NCI-H1105 treated with DMSO at 0.1 percent for 48 hours (cell line): ENCODE measurements around the gene BIN1.
"Not testable (repeated sequence)": the region's sequence is repeated elsewhere in the genome, so short reads cannot be mapped to it uniquely, and the experiment has no call there.

Source experiments
- DNase-seq: peaks from one replicate; lab custom pipeline; 2025; lab: John Stamatoyannopoulos, UW

BIN1 gene

GRCh38 chr2:127046579-127046978 is 60.4 kb downstream of the BIN1 start:
- no peak for DNase-seq

GRCh38 chr2:127045792-127046501 is 61.0 kb downstream of the BIN1 start:
- DNase-seq, result no peak

- no peak for DNase-seq
Measured at GRCh38 chr2:127044977-127045661, 61.8 kb downstream of the BIN1 start.

GRCh38 chr2:127044165-127044718 is 62.7 kb downstream of the BIN1 start:
- no peak for DNase-seq

- DNase-seq, result no peak
Measured at GRCh38 chr2:127043367-127044164, 63.4 kb downstream of the BIN1 start.

DNA sequence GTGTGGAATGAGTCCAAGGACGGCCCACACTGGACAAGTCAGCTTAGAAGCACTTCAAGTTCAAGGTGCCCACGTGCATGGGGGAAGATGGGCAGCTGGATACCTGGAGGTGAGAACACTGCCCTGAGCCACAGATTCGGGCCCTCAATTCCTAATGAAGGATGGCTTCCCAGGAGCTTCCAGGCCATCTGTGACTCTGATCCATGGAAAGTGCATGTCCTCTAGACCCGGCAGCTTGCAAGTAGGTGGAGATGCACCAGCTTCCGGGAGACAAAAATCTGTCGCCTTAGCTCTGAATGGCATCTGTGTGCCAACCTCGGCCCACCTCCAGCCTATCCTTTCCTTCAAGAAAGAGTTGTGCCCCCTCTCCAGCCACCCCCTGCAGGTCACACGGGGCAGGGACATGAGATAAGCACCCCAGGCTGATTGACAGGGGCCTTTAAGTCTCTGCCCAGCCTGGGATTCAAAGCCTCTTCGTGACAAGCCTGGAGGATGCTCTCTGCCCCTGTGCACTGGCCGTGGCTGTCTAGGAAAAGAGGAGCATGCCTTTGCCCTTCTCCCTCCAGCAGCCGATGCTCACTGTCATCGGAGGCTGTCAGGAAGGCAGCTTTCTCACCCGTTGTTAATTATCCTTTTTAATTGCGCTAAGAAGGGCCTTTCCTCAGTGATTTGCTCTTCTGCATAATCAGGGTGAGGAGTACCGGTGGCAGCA is 65.5 kb downstream of the BIN1 start:
- DNase-seq, result no peak

GRCh38 chr2:127040169-127040568 is 66.8 kb downstream of the BIN1 start:
- no peak for DNase-seq

DNA sequence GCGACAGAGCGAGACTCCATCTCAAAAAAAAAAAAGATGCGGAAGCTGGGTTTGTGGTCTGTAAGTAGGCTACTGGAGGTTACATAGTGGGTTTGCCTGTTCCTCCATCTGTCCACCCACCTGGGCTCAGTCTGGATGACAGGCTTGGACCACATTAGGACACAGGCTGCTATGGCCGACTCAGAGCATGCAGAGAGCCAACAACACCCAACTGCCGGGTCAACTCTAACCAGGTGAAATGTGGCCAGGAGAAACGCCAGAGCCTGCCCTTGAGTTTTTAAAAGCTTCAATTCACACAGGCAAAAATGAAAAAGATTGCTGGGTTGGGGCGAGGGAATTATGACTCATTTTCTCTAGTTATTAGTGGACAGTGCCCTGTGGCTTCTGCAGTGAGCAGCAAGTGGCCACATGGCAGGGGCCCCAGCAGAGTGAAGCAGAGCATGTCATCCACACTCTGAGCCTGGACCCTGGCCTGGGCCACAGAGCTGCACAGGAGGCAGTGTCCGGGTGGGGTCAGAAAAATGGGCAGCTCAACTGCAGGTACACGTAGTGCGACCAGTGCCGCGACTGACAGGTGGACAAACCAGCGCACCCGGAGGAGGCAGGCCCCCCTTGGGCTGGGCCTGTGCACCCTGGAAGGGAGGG is 67.4 kb downstream of the BIN1 start:
- no peak for DNase-seq

DNA sequence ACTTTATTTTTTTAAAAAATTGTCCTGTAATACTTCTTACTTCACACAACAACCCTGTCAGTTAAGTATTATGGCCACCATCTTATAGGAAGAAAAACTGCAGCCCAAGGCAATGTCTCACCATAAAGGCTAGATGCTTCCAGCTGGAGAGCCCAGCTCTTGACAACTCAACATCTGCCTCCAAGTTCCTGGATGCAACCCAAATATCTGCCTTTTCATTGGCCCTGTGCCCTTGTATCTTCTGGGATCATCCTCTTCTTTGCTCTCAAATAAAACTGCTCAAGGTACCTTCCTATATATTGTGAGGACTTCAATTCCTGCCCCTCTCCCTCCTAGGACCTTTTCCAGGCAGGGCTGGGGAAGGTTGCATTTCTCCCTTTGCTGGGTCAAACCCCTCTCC is 69.5 kb downstream of the BIN1 start:
- DNase-seq, result no peak

DNA sequence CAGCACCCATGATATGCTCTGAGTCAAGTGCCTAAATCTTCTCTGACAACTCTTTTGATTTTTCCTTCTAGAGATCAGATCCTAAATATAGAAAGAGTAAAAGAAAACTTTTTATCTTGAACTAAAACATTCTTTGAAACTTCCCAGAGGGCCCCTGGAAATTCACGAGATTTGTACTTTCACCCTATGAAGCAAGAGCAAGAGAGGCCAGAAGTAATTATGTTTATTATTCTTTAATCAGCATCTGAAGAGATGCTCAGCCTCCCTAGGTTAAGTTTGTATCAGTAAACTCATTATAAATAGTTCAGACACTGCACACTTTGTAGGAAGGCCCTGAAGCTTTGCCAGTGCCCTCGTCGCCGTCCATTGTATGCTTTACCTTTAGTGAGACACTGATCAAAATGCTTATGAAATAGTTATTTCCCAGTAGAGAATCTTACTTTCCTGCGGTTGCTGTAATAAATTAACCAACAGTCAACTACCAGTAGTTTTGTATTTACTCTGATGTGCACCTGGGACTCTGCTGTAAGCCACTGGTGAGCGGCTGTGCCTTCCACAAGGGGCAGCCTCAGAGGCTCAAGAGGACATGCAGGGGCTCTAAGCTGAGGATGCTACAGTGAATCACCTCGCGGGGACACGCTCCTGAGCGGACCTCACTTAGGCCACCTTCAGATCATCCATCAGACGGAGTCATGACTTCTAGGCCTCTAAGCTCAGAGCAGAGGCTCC is 71.9 kb downstream of the BIN1 start:
- no peak for DNase-seq

- no peak for DNase-seq
Measured at GRCh38 chr2:127034051-127034450, 72.9 kb downstream of the BIN1 start.

DNA sequence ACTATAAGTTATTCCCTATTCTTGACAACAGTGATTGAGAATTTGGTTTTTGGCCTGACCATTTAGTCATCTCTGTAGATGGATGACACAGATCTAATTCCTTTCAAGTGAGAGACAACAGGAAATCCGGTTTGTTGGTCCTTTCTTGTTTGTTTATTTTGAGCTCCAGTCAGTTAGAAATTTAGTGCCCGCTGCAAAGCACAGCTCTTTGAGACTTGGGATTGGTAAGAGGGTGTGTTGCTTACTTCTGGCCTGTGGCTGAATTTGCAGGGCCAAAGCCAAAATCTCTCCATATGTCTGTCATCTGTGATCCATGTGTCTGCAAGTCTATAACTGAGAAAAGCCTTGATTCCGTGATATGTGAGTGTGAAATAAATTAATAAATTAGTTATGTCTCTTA is 74.3 kb downstream of the BIN1 start:
- DNase-seq, result no peak

DNA sequence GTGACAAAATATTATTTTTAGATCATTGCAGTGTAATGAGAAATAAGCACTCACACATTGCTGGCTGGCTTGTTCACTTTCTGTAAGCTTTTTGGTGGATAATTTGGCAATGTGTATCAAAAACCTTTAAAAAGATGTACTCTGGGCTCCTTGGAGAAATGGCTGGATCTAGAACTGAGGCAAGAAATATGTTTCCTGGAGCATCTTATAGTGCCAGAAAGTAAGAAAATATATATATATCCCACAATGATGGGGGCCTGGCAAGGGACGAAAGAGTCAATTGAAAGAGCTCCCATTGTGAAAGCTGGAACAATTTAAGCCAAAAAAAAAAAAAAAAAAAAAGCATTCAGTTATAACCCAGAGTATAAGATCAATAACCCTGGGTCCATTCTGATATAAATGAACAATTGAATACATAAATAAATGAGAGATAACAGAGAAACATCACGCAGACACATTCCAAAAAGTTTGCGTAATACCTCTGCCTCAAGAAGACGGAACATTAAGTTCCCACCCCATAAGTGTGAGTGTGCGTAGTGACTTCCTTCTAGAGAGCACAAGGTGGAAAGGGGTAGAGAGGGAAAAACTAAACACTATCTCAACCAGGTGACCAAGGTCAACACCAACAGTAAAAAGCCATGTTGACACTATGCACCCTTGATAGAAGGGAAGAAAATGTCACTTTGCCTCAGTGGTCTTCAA is 77.5 kb downstream of the BIN1 start:
- DNase-seq, result no peak

DNA sequence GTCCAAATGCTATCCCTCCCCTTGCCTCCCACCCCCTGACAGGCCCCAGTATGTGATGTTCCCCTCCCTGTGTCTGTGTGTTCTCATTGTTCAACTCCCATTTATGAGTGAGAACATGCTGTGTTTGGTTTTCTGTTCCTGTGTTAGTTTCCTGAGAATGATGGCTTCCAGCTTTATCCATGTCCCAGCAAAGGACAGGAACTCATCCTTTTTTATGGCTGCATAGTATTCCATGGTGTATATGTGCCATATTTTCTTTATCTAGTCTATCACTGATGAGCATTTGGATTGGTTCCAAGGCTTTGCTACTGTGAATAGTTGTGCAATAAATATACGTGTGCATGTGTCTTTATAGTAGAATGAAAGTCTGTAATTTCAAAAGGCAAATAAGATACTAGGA is 78.2 kb downstream of the BIN1 start:
- DNase-seq, result not testable (repeated sequence)

DNA sequence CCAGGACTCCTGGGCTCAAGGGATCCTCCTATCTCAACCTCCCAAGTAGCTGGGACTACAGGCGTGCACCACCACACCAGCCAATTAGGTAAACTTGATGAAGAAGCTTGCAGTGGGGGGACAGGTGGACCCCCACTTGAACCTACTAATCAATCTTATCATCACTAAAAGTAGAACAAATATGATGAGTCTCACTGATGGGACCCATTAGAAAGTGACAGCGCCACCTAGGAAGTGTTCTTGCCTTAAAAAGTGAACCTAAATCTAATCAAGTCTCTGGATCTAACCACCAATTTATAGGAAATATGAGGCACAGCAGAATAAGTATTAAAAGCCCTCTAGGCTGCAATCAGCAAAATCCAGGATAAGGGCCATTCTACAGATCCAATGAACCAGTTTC is 79.2 kb downstream of the BIN1 start:
- no peak for DNase-seq

GRCh38 chr2:127025359-127026166 is 81.4 kb downstream of the BIN1 start:
- peak; percentile 15 for DNase-seq

- no peak for DNase-seq
Measured at GRCh38 chr2:127024769-127025358, 82.1 kb downstream of the BIN1 start.

DNA sequence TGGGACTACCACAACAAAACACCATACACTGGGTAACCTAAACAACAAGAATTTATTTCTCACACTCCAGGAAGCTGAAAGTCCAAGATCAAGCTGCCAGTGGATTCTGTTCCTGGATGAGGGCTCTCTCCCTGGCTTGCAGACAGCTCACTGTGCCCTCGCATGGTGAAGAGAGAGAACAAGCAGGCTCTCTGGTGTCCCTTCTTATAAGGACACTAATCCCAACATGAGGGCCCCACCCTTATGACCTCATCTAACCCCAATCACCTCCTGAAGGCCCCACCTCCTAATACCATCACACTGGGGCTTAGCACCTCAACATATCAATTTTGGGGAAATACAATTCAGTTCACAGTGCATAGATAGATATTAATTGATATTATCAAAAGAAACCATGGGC is 83.5 kb downstream of the BIN1 start:
- no peak for DNase-seq

GRCh38 chr2:127022817-127023216 is 84.1 kb downstream of the BIN1 start:
- no peak for DNase-seq
